ENCODE measurements around the gene WDR37. TPM values are rescaled to one million over a fixed set of nuclear protein-coding genes. Genes with fewer than 3 reads are reported as not detected.

The WDR37 gene
- polyA plus RNA-seq, 1 of the 3 experiments (the other 2 are of a cell fraction) = 11.9 TPM

DNA sequence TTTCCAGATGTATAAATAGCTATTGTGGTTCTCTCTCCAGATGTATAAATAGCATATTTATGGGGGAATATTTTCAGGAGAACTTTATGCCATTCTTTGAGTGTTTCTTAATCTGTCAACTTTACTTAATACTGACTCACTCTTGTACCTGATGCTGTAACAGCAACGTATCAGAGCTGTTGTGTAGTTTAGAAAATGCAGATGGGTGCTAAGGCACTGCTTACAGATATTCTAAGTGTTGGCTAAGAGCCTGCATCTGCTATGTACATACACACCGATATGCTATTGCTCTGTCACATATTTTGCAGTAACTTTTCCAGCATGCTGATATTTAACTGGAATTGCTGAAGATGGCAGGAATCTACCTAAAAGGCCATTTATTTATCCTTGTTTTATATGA, 71.9 kb downstream of the WDR37 start:
- H3K27ac ChIP-seq (ENCODE audit: low read depth in 2 of 2, low read length in 1 of 2) = no peak overlapping the region
- no peaks in the 10 kb centered on the region for H3K9me3 ChIP-seq
- no peak for DNase-seq
- H3K27me3 ChIP-seq (ENCODE audit: insufficient read depth) = no peaks in the 10 kb centered on the region
- no peaks in the 10 kb centered on the region for H4K20me1 ChIP-seq (ENCODE audit: insufficient read depth)
- H3K4me3 ChIP-seq (ENCODE audit: low read depth in 2 of 2, low read length in 1 of 2) = no peak overlapping the region
- no peak overlapping the region for H3K9ac ChIP-seq
- CTCF ChIA-PET = interaction anchor here (0.8 to 1.0 kb wide), 2 partner anchors 13 to 18 kb away, joined by 3 read pairs; no protein-coding TSS in a partner anchor
- H3K9me2 ChIP-seq = no peaks in the 10 kb centered on the region
- H3K4me1 ChIP-seq (ENCODE audit: control insufficient read depth in 1 of 2, insufficient read depth in 2 of 2, low read depth in 1 of 2, low read length in 1 of 2) = no peaks in the 10 kb centered on the region
- POLR2A ChIA-PET = no interaction called here
- H3K79me2 ChIP-seq (ENCODE audit: insufficient read depth) = 0 out of 2 replicates have a peak, but pooled peaks cover 5% of the 10 kb centered on the region
- WGBS (ENCODE audit: low lambda C conversion rate) = 91% methylated on average over 2 of the region's 2 CpGs
- no peak overlapping the region for H2AFZ ChIP-seq (ENCODE audit: low read depth)
- H3K4me2 ChIP-seq = no peak overlapping the region
- H3K36me3 ChIP-seq (replicated peaks in 1 of 2; ENCODE audit: control insufficient read depth in 1 of 2, insufficient read depth in 2 of 2, low read length in 1 of 2) = peaks cover 23 to 65% of the 10 kb centered on the region in 2 experiments
- TF ChIP-seq MEF2A (IDR thresholded peaks at IDR 0.05; ENCODE audit: borderline replicate concordance, low read depth) (no peak), CTCF (IDR thresholded peaks at IDR 0.05) (no peak), JUND (IDR thresholded peaks at IDR 0.05) (no peak), TEAD4 (IDR thresholded peaks at IDR 0.05; ENCODE audit: borderline replicate concordance, insufficient read depth) (no peak), RXRA (IDR thresholded peaks at IDR 0.05; ENCODE audit: borderline replicate concordance, low read depth) (no peak), RAD21 (IDR thresholded peaks at IDR 0.05; ENCODE audit: low read length) (no peak), TAF1 (IDR thresholded peaks at IDR 0.05; ENCODE audit: borderline replicate concordance, low read depth, low read length) (no peak), NRF1 (IDR thresholded peaks at IDR 0.05; ENCODE audit: low read depth, low read length) (no peak), EZH2phosphoT487 (IDR thresholded peaks at IDR 0.05; ENCODE audit: borderline replicate concordance, low read depth) (no peak)
- TF ChIP-seq, protein P1, sequence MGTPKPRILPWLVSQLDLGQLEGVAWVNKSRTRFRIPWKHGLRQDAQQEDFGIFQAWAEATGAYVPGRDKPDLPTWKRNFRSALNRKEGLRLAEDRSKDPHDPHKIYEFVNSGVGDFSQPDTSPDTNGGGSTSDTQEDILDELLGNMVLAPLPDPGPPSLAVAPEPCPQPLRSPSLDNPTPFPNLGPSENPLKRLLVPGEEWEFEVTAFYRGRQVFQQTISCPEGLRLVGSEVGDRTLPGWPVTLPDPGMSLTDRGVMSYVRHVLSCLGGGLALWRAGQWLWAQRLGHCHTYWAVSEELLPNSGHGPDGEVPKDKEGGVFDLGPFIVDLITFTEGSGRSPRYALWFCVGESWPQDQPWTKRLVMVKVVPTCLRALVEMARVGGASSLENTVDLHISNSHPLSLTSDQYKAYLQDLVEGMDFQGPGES (IDR thresholded peaks at IDR 0.05; ENCODE audit: low read depth, low read length) = no peak
- no peaks in the 10 kb centered on the region for H3F3A ChIP-seq (replicated peaks; ENCODE audit: insufficient read depth)

DNA sequence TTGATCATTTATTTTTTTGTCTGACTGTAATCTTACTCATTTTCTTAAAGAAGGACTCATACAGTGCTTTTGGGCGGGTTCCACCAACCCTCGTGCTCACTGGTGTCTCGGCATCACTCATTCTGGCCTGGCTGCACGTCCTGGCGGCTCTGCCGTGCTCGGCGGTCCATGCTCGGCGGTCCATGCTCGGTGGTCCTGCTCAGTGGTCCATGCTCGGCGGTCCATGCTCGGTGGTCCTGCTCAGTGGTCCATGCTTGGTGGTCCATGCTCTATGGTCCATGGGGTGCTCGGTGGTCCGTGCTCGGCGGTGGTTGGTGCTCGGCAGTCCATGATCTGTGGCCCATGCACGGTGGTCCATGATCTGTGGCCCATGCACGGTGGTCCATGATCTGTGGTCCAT, 72.5 kb downstream of the WDR37 start:
- no peaks in the 10 kb centered on the region for H3F3A ChIP-seq (replicated peaks; ENCODE audit: insufficient read depth)
- ChIA-PET POLR2A (no interaction called here), CTCF (interaction anchor here (1.0 kb wide), 1 partner anchor 14 kb away, joined by 3 read pairs; no protein-coding TSS in a partner anchor)
- H3K27me3 ChIP-seq (ENCODE audit: insufficient read depth) = no peaks in the 10 kb centered on the region
- H4K20me1 ChIP-seq (ENCODE audit: insufficient read depth) = no peaks in the 10 kb centered on the region
- no peak overlapping the region for H3K4me3 ChIP-seq (ENCODE audit: low read depth in 2 of 2, low read length in 1 of 2)
- H3K4me1 ChIP-seq (ENCODE audit: control insufficient read depth in 1 of 2, insufficient read depth in 2 of 2, low read depth in 1 of 2, low read length in 1 of 2) = no peaks in the 10 kb centered on the region
- peaks cover 17 to 62% of the 10 kb centered on the region in 2 experiments for H3K36me3 ChIP-seq (replicated peaks in 1 of 2; ENCODE audit: control insufficient read depth in 1 of 2, insufficient read depth in 2 of 2, low read length in 1 of 2)
- 0 out of 2 replicates have a peak, but pooled peaks cover under 1% of the 10 kb centered on the region for H3K79me2 ChIP-seq (ENCODE audit: insufficient read depth)
- no peak overlapping the region for H3K9ac ChIP-seq
- no peaks in the 10 kb centered on the region for H3K9me3 ChIP-seq
- WGBS (ENCODE audit: low lambda C conversion rate) = 97% methylated on average over 20 of the region's 21 CpGs
- H3K27ac ChIP-seq (ENCODE audit: low read depth in 2 of 2, low read length in 1 of 2) = no peak overlapping the region
- H2AFZ ChIP-seq (ENCODE audit: low read depth) = no peak overlapping the region
- no peak overlapping the region for H3K4me2 ChIP-seq
- H3K9me2 ChIP-seq = no peaks in the 10 kb centered on the region
- DNase-seq = no peak
- TF ChIP-seq GATA2 (CRISPR knock-in tag; IDR thresholded peaks at IDR 0.05) = no peak
- TF ChIP-seq EZH2phosphoT487 (IDR thresholded peaks at IDR 0.05; ENCODE audit: borderline replicate concordance, low read depth) = no peak
- TF ChIP-seq, protein P2, sequence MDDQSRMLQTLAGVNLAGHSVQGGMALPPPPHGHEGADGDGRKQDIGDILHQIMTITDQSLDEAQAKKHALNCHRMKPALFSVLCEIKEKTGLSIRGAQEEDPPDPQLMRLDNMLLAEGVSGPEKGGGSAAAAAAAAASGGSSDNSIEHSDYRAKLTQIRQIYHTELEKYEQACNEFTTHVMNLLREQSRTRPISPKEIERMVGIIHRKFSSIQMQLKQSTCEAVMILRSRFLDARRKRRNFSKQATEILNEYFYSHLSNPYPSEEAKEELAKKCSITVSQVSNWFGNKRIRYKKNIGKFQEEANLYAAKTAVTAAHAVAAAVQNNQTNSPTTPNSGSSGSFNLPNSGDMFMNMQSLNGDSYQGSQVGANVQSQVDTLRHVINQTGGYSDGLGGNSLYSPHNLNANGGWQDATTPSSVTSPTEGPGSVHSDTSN (IDR thresholded peaks at IDR 0.05) = no peak
- TF ChIP-seq TAF1 (IDR thresholded peaks at IDR 0.05; ENCODE audit: borderline replicate concordance, low read depth, low read length) = no peak
- no peak for TF ChIP-seq FOXJ3 (CRISPR knock-in tag; IDR thresholded peaks at IDR 0.05)
- TF ChIP-seq, protein P1 (IDR thresholded peaks at IDR 0.05; ENCODE audit: low read depth, low read length) = no peak
- no peak for TF ChIP-seq SMC3 (IDR thresholded peaks at IDR 0.05; ENCODE audit: low read depth, low read length)
- TF ChIP-seq CHD2 (IDR thresholded peaks at IDR 0.05; ENCODE audit: low read length, partially characterized antibody) = no peak
- no peak for TF ChIP-seq GABPA (IDR thresholded peaks at IDR 0.05; ENCODE audit: low read depth)
- TF ChIP-seq SIN3A (IDR thresholded peaks at IDR 0.05; ENCODE audit: borderline replicate concordance, low read depth, low read length) = no peak
- TF ChIP-seq CTCF (IDR thresholded peaks at IDR 0.05) = no peak
- no peak for TF ChIP-seq POLR2AphosphoS5 (IDR thresholded peaks at IDR 0.05; ENCODE audit: low read depth, low read length)
- no peak for TF ChIP-seq MAX (IDR thresholded peaks at IDR 0.05; ENCODE audit: low read depth)
- no peak for TF ChIP-seq TEAD4 (IDR thresholded peaks at IDR 0.05; ENCODE audit: borderline replicate concordance, insufficient read depth)
- TF ChIP-seq JUND (IDR thresholded peaks at IDR 0.05) = no peak
- TF ChIP-seq NRF1 (IDR thresholded peaks at IDR 0.05; ENCODE audit: low read depth, low read length) = no peak
